CD4-positive, alpha-beta T cell treated with Interleukin-4 for 4 hours (primary cell): ENCODE measurements around the gene THSD7B.
"Not testable (repeated sequence)": the region's sequence is repeated elsewhere in the genome, so short reads cannot be mapped to it uniquely, and the experiment has no call there.

Experiments used
- DNase-seq: peaks from one replicate; pipeline ENCODE4 v3.0.0-alpha.2; 2020

The THSD7B gene

DNA sequence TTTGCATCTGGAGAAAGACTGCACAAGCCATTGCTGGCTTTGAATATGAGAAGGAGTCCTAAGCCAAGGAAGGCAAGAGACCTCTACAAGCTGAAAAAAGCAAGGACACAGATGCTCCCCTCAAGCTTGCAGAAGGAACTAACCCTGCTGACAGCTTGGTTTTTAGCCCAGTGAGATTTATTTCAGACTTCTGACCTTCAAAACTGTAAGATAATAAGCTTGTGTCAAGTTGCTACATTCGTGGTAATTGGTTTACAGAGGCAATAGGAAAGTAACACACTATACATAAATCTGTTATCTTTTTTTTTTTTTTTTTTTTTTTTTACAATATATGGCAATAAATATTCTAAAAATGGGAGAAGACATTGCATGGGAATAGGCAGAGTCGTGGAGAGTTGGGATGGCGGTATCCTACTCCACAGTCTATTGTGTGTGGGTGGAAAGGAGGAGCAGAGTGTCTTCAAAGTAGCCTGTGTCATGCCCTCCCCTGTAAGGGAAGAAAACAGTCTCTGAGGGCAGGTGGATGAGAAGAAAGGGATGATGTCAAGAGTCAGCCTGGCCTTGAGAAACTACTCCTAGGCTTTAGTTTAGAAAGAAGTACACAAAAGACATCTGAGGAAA is 196.9 kb downstream of the THSD7B start:
- no peak for DNase-seq

DNA sequence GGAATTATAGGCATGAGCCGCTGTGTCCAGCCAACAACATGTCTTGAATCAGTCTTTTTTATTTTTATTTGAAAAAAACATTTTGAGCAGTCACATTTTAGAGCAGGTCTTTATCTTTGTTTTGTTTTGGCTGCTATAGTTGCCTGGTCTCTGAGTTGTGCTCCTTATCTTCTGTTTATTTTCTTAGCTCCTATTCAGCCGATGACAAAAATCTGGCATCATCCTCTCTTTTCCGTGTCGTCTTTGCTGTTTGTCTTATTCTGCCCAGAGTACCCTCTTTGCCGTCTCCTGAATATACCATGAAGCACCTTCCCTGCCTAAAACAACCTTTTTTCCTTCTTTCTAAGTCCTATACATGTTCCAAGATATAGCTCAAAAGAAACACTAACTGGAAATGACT is 201.1 kb downstream of the THSD7B start:
- no peak for DNase-seq

DNA sequence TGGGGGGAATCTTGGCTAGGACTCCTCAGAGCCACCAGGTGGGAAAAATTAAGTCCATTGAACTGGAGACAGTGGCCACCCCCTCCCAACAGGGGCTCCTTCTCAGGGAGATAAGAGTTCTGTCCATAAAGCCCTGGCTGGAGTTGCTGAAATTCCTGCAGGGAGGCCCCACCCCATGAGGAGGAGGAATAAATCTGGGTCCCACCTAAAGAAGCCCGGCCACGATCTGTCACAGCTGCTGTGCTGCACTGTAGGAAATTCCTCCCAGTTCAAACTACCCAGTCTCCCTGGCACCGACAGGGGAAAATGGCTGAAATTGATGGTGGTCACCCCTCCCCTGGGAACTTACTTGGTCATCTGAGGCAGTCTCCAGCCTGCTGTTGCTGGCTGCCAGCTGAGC is 215.0 kb downstream of the THSD7B start:
- DNase-seq, result no peak

DNA sequence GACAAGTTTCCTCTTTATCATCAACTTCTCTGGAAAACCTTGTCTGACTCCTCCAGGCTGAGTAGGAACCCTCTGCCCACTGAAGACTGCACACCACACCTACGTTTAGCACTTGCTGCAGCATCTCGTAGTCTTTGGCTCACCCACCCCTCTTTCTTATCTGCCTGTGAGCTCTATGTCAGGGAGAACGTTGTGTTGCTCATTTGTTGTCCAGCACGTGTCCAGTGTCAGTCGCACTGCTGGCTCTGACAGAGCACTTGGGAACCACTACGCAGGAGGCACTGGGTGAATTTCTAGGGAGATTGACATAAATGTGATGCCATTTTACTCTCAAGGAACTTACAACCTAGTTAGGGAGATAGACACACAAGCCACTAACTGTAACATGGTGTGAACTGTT is 216.3 kb downstream of the THSD7B start:
- not testable (repeated sequence) for DNase-seq

DNA sequence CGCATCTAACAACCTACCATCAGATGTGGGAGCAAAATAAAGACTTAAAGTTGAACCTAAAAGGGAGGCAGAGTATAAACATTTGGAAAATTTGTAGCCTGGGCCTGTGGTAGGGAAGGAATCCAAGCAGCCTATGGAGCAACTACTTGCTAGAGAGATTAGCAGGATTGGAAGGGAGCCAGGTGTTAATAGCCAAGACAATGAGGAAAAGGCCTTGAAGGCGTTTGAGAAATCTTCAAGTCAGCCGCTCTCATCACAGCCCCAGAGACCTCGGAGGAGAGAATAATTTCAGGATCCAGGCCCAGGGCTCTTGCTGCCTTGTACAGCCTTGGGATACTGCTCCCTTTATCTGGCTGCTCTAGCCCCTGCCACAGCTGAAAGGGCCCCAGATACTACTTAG is 219.7 kb downstream of the THSD7B start:
- DNase-seq, result no peak

DNA sequence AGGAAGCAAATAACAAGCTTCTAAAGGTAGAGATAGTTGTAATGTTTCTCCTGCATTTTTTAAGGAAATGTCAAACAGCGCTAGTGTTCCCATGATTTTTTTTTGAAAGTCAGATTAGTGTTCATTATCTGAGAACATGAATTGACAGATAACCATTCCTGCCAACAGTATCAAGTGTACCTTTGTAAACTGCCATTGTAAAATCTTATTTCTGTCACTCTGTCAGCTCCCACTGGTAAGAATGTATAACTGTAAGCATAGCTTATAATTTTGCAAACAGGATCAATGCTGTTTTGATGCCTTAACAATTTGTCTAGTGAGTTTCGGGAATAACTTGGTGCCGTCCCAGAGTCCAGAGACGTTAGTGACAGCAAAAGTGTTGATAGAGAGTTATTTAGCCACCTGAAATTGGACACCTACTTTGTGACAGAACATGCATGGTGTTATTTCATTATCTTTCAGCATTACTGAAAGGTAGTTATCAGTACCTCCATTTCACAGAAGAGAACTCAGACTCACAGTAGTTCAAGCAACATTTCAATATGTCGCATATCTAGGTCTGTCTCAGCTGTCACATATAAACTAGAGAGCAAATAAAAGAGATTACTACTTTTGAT is 221.4 kb downstream of the THSD7B start:
- no peak for DNase-seq

DNA sequence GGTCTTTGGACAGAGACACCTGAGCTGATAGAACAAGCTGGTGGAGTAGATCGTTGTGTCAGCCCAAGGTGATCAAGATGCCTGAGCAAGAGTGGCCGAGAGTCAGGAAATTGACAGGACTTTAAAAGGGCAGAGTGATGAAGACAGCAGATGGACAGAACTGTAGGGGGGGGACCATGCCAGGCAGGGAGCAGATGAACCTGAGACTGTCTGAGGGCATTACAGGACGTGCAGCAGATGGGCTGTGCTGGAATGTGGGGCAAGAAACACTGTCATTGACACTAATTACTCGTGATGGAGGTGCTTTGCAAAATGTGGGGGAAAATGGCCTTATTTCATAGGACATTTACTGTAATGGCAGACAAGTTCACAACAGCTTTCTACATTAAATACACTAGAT is 225.0 kb downstream of the THSD7B start:
- no peak for DNase-seq

DNA sequence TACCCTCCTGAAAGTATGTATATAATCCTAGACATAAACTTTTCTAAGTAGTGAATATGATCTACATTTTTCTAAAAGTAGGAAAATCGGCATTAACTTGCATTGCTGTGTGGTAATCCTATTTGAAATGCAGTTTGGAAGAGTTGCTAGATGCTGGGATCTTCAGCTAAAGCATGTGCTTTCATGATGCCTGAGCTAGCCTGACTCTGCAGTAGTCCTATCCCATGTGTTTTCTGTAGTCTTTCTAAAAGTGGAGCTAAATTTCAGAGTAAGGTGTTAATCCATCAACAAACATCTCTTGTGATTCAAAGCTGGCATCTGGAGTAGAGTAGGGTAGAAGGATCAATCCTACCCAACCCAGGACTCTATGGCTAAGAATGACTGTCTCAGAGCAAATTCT is 229.4 kb downstream of the THSD7B start:
- no peak for DNase-seq

DNA sequence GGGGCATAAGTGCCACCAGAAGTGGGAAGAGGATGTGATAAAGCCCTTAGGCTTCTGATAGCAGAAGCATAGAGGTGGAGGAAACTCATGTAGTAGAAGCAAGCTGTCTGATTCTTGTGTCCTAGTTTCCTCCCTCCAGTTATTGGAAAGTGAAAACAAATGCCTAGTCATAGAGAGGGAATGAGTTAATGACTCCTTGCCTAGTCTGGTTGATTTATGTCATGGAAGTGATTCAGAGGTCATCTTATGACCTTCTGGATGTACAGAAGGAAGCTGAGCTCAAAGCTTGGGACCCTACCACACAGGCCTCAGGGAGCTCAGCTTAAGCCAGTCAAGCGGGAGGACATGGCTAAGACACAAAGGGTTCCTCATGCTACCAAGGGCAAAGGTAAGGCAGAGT is 232.2 kb downstream of the THSD7B start:
- DNase-seq, result no peak

DNA sequence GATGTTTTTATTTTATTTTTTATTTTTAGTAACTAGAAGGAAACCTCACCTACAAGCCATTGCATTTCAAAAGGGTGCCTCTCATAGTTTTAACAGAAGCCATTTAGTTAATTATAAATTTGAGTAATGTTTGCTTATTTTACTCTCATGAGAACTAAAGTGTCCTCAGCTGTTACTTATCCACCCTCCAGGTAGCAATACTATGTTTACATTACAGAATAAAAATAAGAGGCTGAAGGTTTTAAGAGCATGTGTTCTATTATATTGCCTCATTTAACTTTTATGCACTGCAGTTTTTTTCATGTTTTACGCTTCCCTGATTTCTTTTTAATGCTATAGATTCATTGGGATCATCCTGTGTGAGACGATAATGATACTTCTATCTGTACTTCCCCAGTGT is 235.5 kb downstream of the THSD7B start:
- DNase-seq, result no peak

DNA sequence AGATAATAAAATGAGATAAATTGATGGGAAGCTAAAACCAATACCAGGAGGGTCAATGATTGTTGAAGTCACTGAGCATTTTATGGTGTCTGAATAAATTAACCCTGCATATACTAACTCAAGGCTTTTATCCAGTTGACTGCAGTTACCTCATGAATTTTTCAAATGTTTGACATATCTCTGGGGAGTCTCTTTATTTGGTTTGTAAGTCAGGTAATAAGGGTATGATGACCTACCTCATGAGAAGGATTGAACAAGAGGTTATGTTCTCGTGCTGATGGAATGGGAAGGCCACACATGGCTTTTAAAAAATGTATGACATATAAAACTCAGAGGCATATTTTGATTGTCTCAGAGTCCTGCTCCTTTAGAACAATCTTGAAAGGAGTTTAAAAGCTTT is 237.6 kb downstream of the THSD7B start:
- DNase-seq, result no peak

DNA sequence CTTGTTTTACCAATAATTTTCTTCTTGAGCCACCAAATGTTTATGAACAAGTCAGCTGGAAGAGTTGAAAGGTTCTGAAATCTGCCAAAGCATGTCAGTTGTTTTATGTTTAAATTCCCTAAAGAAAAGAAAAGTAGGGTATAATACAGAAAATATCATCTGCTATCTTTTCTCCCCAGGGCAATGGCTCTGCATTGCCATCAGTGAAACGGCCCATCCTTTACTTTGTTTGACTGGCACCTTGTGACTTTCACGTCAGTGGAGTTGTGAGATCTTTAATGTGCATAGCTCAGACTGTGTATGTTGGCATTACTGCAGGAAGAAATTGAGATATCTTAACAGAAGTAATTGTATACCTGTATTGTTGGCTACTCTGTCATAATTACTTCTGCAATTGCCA is 239.9 kb downstream of the THSD7B start:
- no peak for DNase-seq

DNA sequence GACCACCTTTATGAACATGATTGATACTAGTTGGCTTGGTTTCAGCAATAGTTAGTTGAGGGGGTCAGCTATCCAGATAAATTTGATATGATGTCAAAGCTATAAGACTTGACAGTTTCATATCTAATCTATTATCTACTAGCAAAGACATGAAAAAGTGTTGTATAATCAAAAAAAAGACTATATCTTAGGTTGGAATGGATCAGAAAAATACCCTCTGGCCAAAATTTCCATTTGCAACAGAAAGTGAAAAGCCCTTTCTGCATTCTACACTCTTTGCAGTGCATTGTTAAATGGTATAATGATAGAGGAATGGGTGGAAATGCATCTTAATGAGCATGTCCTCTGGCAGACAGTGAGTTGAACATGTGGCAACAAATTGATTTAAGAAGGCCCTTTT is 242.6 kb downstream of the THSD7B start:
- DNase-seq, result no peak

DNA sequence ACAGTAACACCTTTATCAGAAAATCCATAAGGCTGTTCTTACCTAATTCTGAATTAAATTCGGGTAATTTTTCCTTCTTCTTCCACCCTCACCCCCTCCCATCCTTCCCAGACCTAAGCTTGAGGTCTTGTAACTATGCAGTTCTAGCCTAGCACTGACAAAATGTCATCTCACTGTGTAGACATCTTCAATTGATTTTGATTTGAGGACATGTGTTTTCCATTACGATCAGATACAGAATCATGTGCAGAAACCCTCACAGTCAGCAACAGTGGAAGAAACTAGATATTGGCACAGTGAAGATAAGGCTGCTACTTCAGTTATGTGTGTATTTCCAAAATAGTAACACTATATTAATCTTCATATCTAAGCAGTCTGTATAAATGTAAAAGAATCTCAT is 244.6 kb downstream of the THSD7B start:
- no peak for DNase-seq

DNA sequence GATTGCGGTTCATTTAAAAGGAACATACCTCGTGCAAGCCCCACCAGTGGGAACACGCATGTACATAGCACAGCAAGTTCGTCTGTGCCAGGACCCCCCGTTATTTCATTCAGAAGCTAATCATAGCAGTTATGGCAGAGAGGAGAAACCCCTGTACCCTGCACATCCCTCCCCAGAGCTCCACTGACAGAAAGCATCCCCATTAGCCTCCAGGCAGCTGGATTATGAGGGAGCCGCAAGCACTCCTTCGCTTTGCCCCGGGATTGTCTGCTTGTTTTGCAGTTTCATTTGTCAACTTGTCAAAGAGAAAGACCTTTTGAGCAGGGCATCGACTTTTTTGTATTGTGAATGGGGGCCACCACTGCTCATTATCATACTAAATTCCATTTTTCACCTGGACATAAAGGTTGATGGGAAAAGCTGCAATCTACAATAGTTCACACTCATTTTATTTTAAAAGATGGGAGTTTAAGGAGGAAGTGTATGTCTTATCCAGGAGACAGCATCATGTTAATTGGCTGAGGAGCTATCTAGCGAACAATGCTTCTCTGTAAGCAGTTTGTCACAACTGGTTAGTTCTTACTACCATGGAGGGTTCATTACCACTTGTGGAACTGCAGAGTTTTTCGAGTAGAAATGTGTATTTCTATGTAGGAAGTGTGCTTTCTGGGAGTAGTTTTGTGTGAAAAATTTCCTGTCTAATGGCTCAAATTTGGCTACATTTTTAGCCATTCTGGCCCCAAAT is 255.3 kb downstream of the THSD7B start:
- DNase-seq, result no peak

DNA sequence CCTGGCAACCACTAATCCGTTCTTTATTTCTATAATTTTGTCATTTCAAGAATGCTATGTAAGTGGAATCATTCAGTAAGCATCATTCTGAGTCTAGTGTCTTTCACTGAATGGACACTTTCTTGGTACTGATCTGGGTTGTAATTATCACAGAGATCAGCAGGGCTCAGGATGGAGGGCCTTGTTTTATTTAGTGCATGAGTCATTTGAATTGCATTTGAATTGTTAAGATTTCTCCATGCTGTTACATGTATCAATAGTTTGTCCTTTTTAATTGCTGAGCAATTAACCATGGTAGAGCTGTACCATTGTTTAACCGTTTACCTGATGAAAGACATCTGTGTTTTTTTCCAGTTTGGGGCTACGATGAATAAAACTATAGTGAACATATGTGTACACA is 256.4 kb downstream of the THSD7B start:
- DNase-seq, result no peak

DNA sequence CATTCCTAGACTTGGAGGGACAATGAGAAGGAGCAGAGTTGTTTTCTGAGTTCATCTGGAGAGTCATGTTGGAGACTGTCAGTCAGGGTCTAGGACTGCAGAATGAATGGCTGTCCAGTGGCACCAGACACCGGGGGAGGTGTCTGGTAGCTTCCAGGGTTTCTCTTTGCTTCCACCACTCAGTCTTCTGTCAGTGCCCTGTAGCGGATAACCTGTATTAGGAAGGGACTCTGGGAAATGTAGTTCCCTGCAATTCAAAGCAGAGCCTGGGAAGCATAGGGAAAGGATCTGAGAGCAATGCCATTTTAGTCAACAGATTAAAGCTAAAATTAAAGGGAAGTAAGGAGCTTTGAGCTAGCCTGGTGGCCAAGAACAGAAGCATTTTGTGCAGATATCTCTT is 257.9 kb downstream of the THSD7B start:
- no peak for DNase-seq

DNA sequence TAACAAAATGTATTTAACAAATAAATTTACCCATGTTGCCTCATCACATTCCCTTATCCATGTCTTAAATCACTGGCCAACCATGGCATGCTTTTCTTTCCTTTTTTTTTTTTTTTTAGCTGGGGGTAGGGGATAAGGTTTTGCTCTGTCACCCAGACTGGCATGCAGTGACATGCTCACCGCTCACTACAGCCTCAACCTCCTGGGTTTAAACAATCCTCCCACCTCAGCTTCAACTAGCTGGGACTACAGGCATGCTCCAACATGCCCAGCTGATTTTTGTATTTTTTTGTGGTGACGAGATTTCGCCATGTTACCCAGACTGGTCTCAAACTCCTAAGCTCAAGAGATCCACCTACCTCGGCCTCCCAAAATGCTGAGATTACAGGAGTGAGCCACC is 266.4 kb downstream of the THSD7B start:
- DNase-seq, result no peak

DNA sequence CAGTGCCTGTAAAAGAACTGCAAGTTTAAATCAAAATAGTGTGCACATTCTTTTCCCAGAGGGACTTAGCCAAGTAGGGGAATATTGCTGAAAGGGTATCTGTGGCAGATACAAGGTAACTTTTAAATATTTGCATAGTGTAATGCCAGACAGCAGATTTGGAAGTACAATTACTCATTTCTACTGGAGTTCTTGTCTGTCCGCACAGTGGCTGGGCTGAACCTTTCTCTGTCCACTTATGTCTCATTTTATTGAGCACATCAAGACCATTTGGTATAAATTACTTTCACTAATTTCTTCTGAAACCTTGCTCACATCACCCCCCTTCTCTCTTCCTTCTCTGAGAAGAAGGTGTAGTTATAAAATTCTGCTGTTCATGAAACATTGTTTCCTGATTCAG is 271.3 kb downstream of the THSD7B start:
- no peak for DNase-seq

DNA sequence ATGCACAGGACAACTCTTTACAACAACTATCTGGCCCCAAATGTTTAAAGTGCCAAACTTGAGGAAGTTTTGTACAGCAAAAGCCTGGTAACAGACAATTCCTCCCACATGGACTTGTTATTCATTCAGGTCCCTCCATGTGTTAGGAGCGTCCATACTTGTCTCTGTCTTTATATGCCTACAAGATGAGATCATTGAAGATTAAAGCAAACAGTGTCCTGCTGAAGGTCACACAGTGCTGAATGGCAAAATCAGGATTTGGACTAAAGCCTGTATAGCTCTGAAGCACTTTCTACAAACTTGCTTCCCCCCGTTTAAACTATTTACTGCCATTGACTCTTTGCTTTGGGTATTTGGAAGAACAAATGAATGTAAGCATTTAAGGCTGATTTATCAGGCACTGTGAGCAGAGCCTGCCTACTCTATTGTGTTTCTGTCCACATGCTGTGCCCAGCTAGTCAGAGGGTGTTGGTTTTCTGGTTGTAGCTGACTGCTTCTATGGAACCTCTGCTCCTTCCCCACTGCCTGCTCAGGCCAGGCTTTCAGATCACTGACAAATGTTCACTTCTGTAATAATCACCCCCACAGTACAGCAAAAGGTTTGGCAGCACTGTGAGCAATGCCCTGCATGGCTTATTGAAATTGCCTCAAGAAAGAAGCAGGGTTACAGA is 274.3 kb downstream of the THSD7B start:
- DNase-seq, result no peak

DNA sequence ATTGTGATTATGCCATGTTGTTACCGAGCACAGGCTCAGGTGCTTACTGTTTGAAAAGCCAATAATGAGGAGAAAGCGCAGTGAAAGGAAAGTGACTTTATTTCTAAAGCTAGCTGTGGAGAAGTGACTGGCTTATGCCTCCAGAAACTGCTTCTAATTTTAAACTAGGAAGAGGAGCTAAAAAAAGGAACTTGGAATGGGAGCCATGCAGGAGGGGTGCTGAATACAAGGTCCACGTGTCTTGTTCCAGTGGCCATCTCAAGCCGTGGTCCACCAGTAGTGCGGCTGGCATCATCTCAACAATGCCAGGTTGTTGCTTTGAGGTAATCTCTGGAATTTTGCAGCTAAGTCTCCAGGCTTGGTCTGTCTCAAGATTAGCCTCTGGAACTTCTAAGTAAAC is 282.0 kb downstream of the THSD7B start:
- DNase-seq, result no peak

DNA sequence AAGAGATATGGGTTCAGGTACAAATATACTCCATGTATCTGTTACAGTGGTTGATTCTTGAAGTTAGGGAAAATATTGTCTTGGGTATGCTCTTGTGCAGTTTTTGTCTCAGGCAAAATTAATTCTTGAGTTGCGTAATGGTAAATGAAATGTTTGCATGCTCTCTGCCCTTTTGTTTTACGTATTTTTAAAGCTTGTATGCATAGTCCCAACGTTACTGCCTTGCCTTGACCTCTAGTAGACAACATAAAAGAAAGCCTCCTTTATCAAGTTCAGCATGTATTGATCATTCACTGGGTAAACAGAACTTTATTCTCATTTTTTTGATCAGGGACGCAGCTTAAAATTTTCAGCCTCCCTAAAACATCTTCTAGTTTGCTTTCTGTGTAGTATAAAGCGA is 283.1 kb downstream of the THSD7B start:
- DNase-seq, result no peak

DNA sequence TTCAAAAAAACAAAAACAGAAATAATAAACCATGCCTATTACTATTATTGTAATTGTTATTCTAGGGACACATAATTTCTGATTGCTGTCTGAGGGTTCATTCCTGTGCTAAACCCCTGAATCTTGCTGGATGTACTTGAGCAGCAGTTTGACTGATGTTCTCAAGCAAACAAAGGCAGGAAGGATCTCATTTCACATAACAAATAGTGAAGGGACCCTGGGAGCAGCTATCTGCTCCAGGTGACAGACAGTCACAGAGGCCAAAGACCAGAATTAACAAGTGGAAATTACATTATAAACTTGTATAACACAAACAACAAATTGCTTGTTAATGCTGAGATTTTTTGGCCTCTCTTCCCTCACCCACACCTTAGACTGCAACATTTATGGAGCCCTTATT is 284.2 kb downstream of the THSD7B start:
- DNase-seq, result no peak

DNA sequence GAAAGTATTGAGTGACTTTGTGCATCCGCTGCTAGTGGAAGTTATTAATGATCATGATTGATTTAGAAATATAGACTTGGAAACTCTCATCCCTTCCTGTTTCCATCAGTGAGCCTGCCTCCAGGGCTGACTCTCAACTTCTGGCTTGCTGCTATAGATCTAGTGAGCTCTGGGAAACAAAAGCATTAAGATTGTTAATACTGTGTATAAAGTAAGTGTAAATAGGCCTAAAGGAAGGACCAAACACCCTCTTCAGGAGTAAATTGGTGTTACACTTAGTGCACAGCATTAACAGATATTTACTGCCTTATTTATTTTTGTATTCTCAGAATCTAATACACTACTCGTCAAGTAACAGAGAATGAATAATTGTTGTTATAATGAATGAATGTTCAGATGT is 285.6 kb downstream of the THSD7B start:
- no peak for DNase-seq
